Right ventricle myocardium superior (tissue), 1 donor: ENCODE data around the gene KLLN. TPM values are rescaled to one million over a fixed set of nuclear protein-coding genes. Genes with fewer than 3 reads are reported as not detected.
"Not testable (repeated sequence)": the region's sequence is repeated elsewhere in the genome, so short reads cannot be mapped to it uniquely, and the experiment has no call there.

Source experiments
- ATAC-seq: fragments of 200-7000 bp; cut with Tn5 transposase; one replicate; pipeline ENCODE4 v1.9.1; 2020; ENCODE audit warnings: mild to moderate bottlenecking; ENCODE audit not compliant: poor library complexity
- DNase-seq: peaks from one replicate; pipeline ENCODE4 v3.0.0-alpha.2; 2020
- intact Hi-C: fragments of 100-400 bp; cut with DNase I; formaldehyde crosslinking; loops from one replicate; pipeline ENCODE4 v1.11.2; 2022
- total RNA-seq: library from RNA; stranded (reverse); fragmentation: NEBNext Ultra II Directional; extraction: Animal tissue kit (Norgen Biotek cat#: 25700); gene quantifications from one replicate; pipeline ENCODE4 v1.2.1, GENCODE V29; 2021
- donor health status: DM: no; HTN: yes; CAD: no; lungs with severe emphysema.

The KLLN gene
- total RNA-seq, 1 donor from 2014 or later = 0.30 TPM

DNA sequence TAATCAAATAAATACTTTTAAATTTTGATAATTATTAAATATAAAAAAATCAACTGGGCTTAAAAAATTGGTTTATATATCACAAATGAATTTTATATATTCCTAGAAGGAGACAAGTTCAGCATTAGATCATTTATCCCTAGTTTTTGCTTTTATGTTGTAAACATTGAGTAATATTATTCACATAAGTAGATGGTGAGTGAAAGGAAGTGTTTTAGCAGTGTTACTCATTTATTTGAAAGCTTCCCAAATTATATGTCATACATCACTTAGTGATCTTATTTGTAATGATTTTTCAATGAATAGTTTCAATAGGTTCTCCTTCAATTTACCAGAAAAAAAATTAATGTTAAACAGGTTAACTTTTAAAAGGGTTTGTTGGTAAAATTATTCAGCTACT, 15.8 kb downstream of the KLLN start:
- intact Hi-C loops = loop anchor here (5.0 kb wide), 1 partner anchor 265 kb away; no protein-coding TSS in a partner anchor
- DNase-seq (no peak), ATAC-seq (no peak)

DNA sequence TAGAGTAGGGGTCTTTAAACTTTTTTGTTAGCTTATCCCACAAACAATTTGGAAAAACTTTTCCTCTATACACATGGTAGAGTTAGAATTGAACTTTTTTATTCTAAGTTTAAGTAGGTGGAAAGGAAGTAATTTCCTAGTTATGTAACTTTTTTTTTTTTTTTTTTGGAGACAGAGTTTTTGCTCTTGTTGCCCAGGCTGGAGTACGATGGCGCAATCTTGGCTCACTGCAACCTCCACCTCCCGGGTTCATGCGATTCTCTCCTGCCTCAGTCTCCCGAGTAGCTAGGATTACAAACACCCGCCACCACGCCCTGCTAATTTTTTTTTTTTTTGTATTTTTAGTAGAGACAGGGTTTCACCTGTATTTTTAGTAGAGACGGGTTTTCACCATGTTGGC, 16.6 kb downstream of the KLLN start:
- not testable (repeated sequence) for ATAC-seq
- intact Hi-C loops = loop anchor here (5.0 kb wide), 1 partner anchor 266 kb away; no protein-coding TSS in a partner anchor

DNA sequence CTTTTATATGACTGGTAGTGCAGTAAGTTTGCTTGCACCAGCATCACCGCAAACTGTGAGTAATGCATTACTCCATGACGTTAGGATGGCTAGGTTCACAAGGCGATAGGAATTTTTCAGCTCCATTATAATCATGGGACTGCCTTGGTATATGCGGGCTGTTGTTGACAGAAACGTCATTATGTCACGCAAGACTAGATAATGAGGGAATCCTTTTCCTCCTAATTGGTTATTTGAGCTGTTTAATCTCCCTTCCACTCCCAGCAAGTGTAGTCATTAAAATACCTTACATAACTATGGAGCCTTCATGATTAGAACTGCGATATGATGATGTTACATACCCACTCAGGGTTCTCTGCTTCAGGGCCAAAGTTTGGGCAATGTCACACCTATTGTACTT, 17.3 kb downstream of the KLLN start:
- no peak for DNase-seq
- peak; percentile 41 for ATAC-seq
- intact Hi-C loops = loop anchor here (5.0 kb wide), 1 partner anchor 266 kb away; no protein-coding TSS in a partner anchor

More for the DNA sequence above, 16.6 kb downstream of the KLLN start:
- not testable (repeated sequence) for DNase-seq

DNA sequence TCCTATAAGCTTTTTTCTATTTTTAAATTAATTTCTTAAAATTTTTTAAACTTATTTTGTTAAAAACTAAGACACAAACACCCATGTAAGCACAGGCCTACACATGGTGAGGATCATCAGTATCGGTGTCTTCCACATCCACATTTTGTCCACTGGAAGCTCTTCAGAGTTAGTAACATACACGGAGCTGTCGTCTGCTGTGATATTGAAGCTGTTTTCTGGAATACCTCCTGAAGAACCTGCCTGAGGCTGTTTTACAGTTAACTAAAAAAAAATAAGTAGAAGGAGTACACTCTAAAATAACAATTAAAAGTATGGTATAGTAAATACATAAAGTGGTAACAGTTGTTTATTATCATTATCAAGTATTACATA, 17.7 kb downstream of the KLLN start:
- ATAC-seq (no peak), DNase-seq (no peak)
- intact Hi-C loops = loop anchor here (5.0 kb wide), 1 partner anchor 267 kb away; no protein-coding TSS in a partner anchor

DNA sequence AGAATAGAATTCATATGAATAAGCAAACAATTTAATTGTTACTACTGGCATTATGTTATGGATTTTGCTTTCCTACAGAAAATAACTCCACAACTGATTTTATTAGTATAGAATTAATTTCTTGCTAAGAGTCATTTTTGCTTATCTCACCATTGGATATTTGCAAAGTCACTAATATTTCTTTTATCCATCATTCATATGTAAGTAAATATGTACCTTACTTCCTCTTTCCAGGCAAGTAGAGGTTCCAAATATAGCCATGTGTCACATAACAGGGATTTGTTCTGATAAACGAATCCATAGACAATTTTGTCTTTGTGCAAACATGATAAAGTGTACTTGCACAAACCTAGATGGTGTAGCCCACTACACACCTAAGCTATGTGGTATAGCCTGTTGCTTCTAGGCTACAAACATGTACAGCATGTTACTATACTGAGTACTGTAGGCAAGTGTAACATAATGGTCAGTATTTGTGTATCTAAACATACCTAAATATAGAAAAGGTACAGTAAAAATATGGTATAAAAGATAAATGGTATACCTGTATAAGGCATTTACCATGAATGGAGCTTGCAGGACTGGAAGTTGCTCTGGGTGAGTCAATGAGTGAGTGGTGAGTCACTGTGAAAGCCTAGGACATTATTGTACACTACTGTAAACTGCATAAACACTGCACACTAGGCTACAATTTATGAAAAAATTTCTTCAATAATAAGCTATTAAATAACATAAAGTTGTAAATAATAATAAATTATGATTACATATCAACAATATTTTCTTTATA, 18.3 kb downstream of the KLLN start:
- intact Hi-C loops = loop anchor here (5.0 kb wide), 1 partner anchor 267 kb away; no protein-coding TSS in a partner anchor
- DNase-seq (no peak), ATAC-seq (no peak)

DNA sequence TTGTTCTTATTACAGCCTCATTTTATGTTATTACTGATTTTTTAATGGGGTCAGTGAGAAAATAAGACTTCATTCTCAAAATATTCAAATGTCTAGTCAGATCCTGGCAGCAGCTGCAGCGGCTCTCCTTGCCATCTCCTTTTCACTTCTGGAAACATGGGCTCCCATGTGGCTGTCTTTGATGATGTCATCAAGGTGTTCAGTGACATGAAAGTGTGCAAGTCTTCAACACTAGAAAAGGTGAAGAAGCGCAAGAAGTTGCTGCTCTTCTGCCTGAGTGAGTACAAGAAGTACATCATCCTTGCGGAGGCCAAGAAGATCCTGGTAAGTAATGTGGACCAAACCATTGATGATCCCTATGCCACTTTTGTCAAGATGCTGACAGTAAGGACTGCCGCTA, 19.6 kb downstream of the KLLN start:
- intact Hi-C loops = no loop called here
- no peak for ATAC-seq
- no peak for DNase-seq

DNA sequence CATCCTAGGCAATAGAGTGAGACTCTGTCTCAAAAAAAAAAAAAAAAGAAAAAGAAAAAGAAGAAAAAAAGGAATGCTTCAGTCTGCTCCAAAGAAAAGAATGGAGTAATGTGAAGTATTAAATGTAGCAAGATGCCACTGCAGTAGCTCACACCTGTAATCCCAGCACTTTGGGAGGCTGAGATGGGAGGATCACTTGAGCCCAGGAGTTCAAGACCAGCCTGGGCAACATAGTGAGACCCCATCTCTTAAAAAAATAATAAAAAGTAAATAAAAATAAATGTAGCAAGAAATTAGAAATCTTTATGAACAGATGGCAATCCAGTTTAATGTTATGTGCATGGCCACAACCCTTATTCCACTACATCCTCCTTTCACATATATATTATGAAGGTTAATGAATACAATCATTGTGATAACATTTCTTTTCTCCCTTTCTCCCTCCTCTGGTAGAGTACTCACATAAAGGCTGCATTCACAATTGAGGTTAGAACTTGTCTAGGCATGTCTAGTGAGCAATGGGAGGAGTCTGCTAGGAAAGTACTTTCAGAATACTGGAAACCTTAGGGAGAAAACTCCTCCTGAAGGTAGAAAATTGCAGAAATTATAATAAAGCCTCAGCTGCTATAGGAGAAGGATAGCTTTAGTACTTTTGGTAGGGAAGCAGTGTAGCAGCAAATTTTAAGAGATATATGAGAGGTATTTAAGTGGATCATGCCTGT, 20.4 kb downstream of the KLLN start:
- ATAC-seq (no peak), DNase-seq (no peak)
- intact Hi-C loops = no loop called here

DNA sequence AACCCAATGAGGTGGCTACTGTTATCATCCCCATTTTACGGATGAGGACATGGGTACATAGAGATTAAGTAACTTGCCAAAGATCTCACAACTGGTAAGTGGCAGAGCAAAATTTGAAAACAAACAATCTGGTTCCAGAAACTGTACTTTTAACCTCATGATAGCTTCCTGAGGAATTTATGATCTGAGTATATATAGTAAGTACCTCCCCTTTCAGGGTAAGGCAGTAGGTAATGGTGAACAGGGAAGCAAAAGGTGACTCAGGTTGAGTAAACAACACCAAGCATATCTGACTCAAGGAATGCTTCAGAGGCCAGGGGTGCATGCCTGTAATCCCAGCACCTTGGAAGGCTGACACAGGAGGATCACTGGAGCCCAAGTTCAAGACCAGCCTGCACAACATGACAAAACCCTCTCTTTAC, 21.1 kb downstream of the KLLN start:
- intact Hi-C loops = no loop called here
- DNase-seq (no peak), ATAC-seq (peak; percentile 56)

DNA sequence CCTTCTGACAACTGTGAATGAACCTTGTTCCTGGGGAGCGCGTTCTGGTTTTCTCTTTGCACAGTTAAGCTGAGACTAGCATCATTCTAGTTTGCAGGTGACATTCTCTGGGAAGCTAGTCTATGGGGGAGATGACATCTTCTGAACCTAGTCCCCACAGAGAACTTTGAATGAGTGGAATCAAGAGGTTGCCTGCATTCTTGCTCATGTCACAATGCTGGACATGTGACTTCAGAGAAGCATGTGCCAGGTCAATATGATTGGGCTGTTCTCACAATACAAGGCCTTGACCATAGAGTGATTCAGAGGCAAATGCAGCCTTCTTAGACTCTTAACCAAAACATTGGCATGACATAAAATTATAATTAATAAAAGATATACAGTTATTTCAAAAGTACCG, 22.1 kb downstream of the KLLN start:
- ATAC-seq = no peak
- intact Hi-C loops = no loop called here
- no peak for DNase-seq

DNA sequence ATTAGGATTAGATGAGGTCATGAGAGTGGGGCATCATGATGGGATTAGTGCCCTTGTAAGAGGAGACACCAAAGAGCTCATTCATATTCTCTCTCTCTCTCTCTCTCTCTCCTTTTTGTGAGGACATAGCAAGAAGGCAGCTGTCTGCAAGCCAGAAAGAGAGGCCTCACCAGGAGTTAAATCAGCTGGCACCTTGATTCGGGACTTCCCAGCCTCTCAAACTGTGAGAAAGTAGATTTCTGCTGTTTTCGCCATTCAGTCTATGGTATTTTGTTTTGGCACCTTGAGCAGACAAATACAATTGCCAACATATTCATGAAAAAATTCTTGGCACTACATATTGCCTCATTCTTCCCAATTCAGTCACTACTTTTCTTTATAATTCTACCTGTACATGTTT, 24.7 kb downstream of the KLLN start:
- no peak for ATAC-seq
- DNase-seq = no peak
- intact Hi-C loops = no loop called here

DNA sequence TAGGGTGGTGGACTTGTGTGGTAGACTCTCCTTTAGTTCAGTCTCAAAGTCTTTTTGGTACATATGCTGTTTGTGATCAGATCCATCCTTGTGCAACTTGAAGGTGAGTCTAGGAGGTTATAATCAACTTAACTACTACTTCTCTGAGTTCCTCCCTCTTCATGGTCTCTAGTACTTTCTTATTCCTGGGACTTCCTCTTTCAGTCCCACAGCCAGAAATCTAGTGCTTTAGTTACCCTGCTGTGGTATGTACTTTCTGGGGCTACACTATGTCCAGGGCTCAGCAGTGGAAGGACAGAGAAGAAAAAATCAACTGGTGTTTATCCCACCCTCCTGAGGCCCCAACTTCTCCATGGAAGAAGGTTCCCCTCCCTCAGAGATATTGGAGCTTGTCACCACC, 25.9 kb downstream of the KLLN start:
- intact Hi-C loops = no loop called here
- DNase-seq (no peak), ATAC-seq (no peak)

DNA sequence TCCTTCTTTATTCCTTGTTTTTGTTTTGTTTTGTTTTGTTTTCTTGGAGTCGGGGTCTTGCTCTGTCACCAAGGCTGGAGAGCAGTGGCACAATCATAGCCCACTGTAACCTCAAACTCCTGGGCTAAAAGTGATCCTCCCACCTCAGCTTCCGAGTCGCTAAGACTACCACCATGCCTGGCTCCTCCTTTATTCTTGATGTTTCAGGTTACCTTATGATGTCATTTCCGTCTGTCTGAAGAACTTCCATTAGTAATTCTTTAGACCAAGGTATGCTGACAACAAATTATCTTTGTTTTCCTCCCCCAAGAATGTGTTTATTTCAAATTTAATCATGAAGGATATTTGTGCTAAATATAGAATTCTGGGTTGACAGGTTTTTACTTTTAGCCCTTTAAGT, 27.2 kb downstream of the KLLN start:
- no peak for ATAC-seq
- DNase-seq = no peak
- intact Hi-C loops = no loop called here

DNA sequence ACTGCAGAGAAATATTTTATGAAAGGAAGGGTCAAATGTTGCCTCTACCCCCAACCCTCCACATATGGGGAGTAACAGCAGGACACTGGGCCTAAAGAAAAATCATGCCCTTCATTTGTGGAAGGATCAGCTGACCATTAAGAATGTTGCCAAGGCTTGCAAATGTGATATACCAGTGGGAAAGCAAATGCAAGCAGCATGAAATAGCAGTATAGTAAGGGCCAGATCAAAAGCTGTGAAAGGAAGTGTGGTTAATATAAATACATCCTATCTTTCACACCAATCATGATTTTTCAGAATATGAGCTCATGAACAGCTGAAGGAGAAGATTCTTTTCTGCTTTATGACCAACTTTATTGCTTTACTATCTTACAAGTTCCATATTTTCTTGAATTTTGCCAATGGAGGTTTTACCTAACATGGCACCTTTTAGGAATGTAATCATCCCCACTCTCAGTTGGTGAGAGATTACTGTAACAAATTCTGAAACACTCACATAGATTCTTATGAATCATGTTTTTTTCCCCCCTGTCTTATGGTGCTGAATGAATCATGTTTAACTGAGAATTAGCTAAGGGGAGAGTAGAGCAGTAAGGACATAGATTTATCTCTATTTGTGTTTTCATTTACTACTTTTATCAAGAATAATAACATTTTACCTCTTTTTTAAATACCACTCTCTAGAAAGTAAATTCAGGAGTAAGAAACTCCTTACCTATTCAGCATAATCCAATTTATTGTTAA, 33.2 kb downstream of the KLLN start:
- ATAC-seq (no peak), DNase-seq (no peak)
- intact Hi-C loops = no loop called here

DNA sequence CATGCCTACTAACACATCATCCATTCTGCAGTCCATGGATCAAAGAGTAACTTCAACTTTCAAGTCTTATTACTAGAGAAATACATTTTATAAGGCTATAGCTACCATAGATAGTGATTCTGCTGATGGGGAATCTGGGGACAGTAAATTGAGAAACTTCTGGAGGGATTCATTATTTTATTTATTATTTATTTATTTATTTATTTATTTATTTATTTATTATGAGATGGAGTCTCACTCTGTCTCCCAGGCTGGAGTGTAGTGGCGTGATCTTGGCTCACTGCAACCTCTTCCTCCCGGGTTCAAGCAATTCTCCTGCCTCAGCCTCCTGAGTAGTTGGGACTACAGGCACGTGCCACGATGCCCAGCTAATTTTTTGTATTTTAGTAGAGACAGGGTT, 34.3 kb downstream of the KLLN start:
- ATAC-seq, intact Hi-C loops, DNase-seq: not testable (repeated sequence)

DNA sequence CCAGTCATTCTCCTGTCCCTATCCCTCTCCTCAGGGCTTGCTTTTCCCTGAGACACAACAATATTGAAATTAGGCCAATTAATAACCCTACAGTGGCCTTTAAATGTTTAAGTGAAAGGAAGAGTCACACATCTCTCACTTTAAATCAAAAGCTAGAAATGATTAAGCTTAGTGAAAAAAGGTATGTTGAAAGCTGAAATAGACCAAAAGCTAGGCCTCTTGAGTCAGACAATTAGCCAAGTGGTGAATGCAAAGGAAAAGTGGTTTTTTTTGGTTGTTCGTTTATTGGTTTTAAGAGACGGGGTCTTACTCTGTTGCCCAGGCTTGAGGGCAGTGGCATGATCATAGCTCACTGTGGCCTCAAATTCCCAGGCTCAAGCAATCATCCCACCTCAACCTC, 35.7 kb downstream of the KLLN start:
- intact Hi-C loops = no loop called here
- DNase-seq (no peak), ATAC-seq (no peak)

DNA sequence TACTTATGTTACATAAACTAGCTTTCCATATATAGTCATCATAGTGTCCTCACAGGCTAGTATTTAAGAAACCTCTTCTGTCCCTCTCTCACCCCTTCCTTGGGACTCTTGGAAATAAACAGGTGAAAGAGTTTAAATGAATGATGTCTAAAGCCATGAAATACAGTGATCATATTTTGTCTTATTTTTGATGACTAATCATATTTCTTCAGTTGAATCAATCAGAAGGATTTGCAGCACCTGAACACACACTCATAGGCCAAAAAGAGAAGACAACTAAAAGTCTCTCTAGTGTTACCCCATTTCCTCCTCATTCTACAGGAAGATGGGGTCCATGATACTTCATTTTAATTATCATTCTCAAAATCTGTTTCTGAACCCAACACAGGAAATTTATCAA, 36.7 kb downstream of the KLLN start:
- no peak for ATAC-seq
- no peak for DNase-seq
- intact Hi-C loops = no loop called here

DNA sequence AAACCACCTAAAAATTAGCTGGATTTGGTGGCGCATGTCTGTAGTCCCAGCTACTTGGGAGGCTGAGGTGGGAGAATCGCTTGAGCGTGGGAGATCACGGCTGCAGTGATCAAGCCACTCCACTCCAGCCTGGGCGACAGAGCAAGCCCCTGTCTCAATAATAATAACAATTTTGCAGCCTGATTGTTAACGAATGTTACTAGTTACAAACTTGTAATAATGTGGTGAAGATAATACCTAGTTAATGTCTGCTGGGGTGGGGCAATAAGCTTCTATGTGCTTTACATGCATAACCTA, 44.1 kb downstream of the KLLN start:
- intact Hi-C loops = no loop called here
- ATAC-seq (no peak), DNase-seq (no peak)

DNA sequence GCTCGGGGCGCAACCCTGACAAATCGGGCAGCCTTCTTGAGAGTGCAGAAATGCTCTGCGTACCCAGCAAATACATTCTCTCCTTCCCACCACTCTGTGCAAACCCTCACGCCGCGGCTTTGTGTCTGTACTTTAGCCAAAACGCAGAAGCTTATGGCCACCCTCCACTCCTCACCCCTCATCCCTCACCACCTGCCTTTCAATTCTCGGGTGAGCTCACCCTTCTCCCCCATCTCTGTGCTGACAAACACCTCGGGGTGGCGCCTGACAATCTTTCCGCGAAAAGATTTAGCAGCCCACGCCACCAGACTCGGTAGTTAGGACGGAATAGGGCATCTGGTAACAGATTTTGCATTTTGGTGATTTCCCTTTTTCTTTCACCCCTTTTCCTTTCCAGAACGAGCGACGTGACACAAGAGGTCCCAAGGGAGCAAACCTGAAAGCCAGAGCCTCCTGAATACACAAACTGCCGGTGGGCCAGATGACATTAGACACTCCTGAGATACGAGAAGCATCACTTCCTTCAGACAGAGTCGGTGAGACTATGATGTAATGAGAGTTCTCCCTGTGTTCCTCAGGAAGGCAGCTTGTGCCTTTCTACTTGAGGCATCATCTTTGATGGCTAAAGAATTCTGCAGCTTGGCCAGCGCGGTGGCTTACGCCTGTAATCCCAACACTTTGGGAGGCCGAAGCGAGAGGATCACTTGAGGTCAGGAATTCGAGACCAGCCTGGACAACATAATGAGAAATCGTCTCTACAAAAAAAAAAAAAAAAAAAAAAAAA, 44.6 kb downstream of the KLLN start:
- intact Hi-C loops = no loop called here
- DNase-seq (no peak), ATAC-seq (peak; percentile 48)
